ENCODE measurements around the gene PCMTD2. TPM values are rescaled to one million over a fixed set of nuclear protein-coding genes. Genes with fewer than 3 reads are reported as not detected.

Gene PCMTD2
- polyA plus RNA-seq, 2 of the 4 experiments (the other 2 are of a cell fraction): 19.9 to 41.8 TPM

DNA sequence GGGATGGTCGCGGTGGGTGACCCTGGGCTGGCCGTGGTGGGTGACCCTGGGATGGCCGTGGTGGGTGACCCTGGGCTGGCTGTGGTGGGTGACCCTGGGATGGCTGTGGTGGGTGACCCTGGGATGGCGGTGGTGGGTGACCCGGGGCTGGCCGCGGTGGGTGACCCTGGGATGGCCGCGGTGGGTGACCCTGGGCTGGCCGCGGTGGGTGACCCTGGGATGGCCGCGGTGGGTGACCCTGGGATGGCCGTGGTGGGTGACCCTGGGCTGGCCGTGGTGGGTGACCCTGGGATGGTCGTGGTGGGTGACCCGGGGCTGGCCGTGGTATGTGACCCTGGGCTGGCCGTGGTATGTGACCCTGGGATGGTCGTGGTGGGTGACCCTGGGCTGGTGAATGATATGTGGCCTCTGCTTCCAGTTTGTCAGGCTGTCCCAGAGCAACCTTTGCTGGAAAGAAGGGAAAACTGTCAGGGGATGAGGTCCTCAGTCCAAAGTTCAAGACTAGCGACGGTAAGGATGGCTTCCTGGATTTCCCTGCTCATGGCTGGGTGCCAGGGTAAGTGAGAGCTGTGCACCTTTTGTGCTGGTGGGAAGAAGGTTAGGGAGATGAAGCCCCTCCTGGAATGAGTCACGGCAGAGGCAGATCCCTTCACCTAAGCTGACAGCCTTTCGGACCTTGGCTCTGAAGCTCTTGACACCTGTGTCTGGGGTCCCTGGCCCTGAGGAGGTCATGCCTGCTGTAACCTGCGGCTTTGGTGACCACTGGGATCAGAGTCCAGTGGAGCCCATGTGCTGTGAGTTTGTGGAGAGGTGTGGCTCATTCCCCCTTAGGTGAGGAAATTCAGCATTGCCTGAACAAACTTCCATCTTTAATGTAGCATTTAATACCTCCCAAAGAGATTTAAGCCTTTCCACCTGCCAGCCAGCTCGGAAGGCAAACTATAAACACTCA, 19.1 kb upstream of the PCMTD2 start (continued):
- TF ChIP-seq, protein P1, sequence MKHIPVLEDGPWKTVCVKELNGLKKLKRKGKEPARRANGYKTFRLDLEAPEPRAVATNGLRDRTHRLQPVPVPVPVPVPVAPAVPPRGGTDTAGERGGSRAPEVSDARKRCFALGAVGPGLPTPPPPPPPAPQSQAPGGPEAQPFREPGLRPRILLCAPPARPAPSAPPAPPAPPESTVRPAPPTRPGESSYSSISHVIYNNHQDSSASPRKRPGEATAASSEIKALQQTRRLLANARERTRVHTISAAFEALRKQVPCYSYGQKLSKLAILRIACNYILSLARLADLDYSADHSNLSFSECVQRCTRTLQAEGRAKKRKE (CRISPR knock-in tag; IDR thresholded peaks at IDR 0.05; ENCODE audit: low read depth): no peak

DNA sequence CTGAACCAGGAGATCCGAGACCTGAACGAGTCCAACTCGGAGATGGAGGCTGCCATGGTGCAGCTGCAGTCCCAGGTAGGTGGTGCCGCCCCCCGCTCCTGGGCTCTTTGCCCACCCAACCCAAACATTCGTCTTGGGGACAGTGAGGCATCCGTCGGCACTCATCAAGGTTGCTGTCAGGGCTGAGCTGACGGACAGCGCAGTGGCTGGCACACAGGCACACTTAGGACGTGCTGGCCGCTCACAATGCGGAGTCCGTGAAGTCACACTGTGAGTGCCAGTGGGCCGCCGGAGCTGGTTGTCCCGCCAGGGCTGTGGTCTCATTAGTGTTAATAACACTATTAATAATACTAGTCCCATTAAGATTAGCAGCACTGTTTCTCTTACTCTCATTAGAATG, 18.2 kb upstream of the PCMTD2 start:
- FAIRE-seq (no peak), DNase-seq (ENCODE audit: low read depth in 1 of 2, low spot score in 1 of 2) (no peak), ATAC-seq (no peak)
- no peak overlapping the region for H3K4me3 ChIP-seq
- TF ChIP-seq, protein P2, sequence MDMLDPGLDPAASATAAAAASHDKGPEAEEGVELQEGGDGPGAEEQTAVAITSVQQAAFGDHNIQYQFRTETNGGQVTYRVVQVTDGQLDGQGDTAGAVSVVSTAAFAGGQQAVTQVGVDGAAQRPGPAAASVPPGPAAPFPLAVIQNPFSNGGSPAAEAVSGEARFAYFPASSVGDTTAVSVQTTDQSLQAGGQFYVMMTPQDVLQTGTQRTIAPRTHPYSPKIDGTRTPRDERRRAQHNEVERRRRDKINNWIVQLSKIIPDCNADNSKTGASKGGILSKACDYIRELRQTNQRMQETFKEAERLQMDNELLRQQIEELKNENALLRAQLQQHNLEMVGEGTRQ (IDR thresholded peaks at IDR 0.05): no peak
- TF ChIP-seq EP300 (IDR thresholded peaks at IDR 0.05) (no peak), KDM5A (IDR thresholded peaks at IDR 0.05) (no peak), ESRRA (IDR thresholded peaks at IDR 0.05; ENCODE audit: borderline replicate concordance, low read length) (no peak), NPAS2 (CRISPR knock-in tag; IDR thresholded peaks at IDR 0.05; ENCODE audit: borderline replicate concordance) (no peak), TFCP2L1 (CRISPR knock-in tag; IDR thresholded peaks at IDR 0.05) (no peak)
- TF ChIP-seq, protein P3, sequence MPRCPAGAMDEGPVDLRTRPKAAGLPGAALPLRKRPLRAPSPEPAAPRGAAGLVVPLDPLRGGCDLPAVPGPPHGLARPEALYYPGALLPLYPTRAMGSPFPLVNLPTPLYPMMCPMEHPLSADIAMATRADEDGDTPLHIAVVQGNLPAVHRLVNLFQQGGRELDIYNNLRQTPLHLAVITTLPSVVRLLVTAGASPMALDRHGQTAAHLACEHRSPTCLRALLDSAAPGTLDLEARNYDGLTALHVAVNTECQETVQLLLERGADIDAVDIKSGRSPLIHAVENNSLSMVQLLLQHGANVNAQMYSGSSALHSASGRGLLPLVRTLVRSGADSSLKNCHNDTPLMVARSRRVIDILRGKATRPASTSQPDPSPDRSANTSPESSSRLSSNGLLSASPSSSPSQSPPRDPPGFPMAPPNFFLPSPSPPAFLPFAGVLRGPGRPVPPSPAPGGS (IDR thresholded peaks at IDR 0.05): no peak
- POLR2A ChIA-PET: no interaction called here
- CTCF ChIA-PET: interaction anchor here (0.6 to 1.1 kb wide), 2 partner anchors 9 to 66 kb away, joined by 3 read pairs; no protein-coding TSS in a partner anchor
- no peaks in the 10 kb centered on the region for H3K9me3 ChIP-seq
- WGBS (ENCODE audit: missing lambda C conversion rate): 83% methylated on average over 16 of the region's 17 CpGs
- no peaks in the 10 kb centered on the region for H3K4me1 ChIP-seq
- no peak overlapping the region for H3K27ac ChIP-seq
- H3K4me2 ChIP-seq: no peak overlapping the region

DNA sequence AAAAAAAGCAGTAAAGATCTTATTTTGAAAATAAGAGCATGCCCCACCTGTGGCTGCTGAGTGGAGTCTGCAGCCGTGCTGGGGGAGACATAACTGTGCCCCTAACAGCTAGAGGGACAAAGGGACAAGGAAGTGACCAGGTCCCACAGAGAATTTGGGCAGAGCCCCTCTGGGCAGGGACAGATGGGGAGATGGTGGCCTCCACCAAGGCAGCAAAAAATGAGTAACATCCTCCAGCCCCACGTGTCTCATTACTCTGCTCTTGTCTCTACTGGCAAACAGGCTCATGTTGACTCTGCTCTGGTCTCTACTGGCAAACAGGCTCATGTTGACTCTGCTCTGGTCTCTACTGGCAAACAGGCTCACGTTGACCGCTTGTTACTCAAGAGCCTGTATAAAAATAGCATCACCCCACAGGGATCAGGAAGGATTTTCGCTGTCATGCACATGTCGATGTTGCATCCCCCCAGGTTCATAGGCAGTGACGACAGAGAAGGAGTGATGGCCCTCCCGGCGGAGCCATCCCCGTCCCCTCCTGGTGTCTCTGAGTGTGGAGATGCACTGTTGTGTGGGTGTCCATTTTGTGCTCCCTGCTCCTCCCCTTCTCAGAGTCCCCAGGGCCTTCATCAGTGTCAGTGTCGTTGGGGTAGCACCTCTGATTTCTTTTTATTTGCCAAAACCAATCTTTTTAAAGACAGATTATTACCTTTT, 17.3 kb upstream of the PCMTD2 start:
- Histone ChIP-seq H3K4me1 (no peaks in the 10 kb centered on the region), H3K27ac (no peak overlapping the region), H3K4me3 (no peak overlapping the region), H3K4me2 (no peak overlapping the region), H3K9me3 (no peaks in the 10 kb centered on the region)
- no peak for DNase-seq (ENCODE audit: low read depth in 1 of 2, low spot score in 1 of 2)
- peak in 1 of 2 experiments; percentile 24; a peak in 1 of 6 replicates for ATAC-seq
- 30% methylated on average over 11 of the region's 11 CpGs for WGBS (ENCODE audit: missing lambda C conversion rate)
- POLR2A ChIA-PET: no interaction called here
- TF ChIP-seq, protein P4, sequence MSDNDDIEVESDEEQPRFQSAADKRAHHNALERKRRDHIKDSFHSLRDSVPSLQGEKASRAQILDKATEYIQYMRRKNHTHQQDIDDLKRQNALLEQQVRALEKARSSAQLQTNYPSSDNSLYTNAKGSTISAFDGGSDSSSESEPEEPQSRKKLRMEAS (IDR thresholded peaks at IDR 0.05): no peak
- TF ChIP-seq, protein P5, sequence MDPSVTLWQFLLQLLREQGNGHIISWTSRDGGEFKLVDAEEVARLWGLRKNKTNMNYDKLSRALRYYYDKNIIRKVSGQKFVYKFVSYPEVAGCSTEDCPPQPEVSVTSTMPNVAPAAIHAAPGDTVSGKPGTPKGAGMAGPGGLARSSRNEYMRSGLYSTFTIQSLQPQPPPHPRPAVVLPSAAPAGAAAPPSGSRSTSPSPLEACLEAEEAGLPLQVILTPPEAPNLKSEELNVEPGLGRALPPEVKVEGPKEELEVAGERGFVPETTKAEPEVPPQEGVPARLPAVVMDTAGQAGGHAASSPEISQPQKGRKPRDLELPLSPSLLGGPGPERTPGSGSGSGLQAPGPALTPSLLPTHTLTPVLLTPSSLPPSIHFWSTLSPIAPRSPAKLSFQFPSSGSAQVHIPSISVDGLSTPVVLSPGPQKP (IDR thresholded peaks at IDR 0.05; ENCODE audit: low read depth, low read length): no peak
- no peak for TF ChIP-seq TP53 (CRISPR knock-in tag; IDR thresholded peaks at IDR 0.05)
- TF ChIP-seq MAZ (IDR thresholded peaks at IDR 0.05; ENCODE audit: borderline replicate concordance, low read depth, low read length): no peak
- no peak for TF ChIP-seq RCOR1 (IDR thresholded peaks at IDR 0.05; ENCODE audit: low read depth, low read length)
- no peak for TF ChIP-seq ESRRA (IDR thresholded peaks at IDR 0.05; ENCODE audit: borderline replicate concordance, low read length)
- no peak for TF ChIP-seq RARB (CRISPR knock-in tag; IDR thresholded peaks at IDR 0.05)
- TF ChIP-seq MYC (IDR thresholded peaks at IDR 0.05; ENCODE audit: borderline replicate concordance, low read length): no peak
- TF ChIP-seq MAFK (IDR thresholded peaks at IDR 0.05; ENCODE audit: partially characterized antibody): no peak
- TF ChIP-seq, protein P6, sequence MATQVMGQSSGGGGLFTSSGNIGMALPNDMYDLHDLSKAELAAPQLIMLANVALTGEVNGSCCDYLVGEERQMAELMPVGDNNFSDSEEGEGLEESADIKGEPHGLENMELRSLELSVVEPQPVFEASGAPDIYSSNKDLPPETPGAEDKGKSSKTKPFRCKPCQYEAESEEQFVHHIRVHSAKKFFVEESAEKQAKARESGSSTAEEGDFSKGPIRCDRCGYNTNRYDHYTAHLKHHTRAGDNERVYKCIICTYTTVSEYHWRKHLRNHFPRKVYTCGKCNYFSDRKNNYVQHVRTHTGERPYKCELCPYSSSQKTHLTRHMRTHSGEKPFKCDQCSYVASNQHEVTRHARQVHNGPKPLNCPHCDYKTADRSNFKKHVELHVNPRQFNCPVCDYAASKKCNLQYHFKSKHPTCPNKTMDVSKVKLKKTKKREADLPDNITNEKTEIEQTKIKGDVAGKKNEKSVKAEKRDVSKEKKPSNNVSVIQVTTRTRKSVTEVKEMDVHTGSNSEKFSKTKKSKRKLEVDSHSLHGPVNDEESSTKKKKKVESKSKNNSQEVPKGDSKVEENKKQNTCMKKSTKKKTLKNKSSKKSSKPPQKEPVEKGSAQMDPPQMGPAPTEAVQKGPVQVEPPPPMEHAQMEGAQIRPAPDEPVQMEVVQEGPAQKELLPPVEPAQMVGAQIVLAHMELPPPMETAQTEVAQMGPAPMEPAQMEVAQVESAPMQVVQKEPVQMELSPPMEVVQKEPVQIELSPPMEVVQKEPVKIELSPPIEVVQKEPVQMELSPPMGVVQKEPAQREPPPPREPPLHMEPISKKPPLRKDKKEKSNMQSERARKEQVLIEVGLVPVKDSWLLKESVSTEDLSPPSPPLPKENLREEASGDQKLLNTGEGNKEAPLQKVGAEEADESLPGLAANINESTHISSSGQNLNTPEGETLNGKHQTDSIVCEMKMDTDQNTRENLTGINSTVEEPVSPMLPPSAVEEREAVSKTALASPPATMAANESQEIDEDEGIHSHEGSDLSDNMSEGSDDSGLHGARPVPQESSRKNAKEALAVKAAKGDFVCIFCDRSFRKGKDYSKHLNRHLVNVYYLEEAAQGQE (IDR thresholded peaks at IDR 0.05): no peak
- TF ChIP-seq CHD2 (IDR thresholded peaks at IDR 0.05; ENCODE audit: low read length, partially characterized antibody): no peak
- no peak for TF ChIP-seq SMC3 (IDR thresholded peaks at IDR 0.05)
- CTCF ChIA-PET: interaction anchor here (1.1 kb wide), 1 partner anchor 10 kb away, joined by 3 read pairs; no protein-coding TSS in a partner anchor
- no peak for FAIRE-seq
